WTC11 (cell line): ENCODE results near the gene PGAM1. TPM values are rescaled to one million over a fixed set of nuclear protein-coding genes. Genes with fewer than 3 reads are reported as not detected.

ENCODE experiments used
- ATF2 ChIP-seq: sonication (generic); formaldehyde crosslinking; IDR thresholded peaks from 2 replicates; pipeline ENCODE4 v1.8.1; 2022; ENCODE audit warnings: low read depth, missing genetic modification reagents, borderline replicate concordance
- CREB1 ChIP-seq: sonication (generic); formaldehyde crosslinking; IDR thresholded peaks from 2 replicates; pipeline ENCODE4 v1.8.0; 2023; ENCODE audit warnings: mild to moderate bottlenecking, missing genetic modification reagents
- ELF4 ChIP-seq: sonication (generic); formaldehyde crosslinking; IDR thresholded peaks from 2 replicates; pipeline ENCODE4 v1.8.1; 2022; ENCODE audit warnings: low read depth, mild to moderate bottlenecking, moderate library complexity, missing genetic modification reagents
- ERG ChIP-seq: fragments of 250-450 bp; sonication (Bioruptor Pico); IDR thresholded peaks from 2 replicates; pipeline ENCODE4 v1.8.0; 2021; ENCODE audit warnings: mild to moderate bottlenecking
- GABPB1 ChIP-seq: sonication (generic); formaldehyde crosslinking; IDR thresholded peaks from 2 replicates; pipeline ENCODE4 v1.8.1; 2023; ENCODE audit warnings: mild to moderate bottlenecking, missing genetic modification reagents
- GRHL2 ChIP-seq: fragments of 250-450 bp; sonication (Bioruptor Pico); IDR thresholded peaks from 2 replicates; pipeline ENCODE4 v1.8.0; 2022; ENCODE audit warnings: mild to moderate bottlenecking, moderate library complexity; ENCODE audit not compliant: insufficient replicate concordance, severe bottlenecking
- GTF2I ChIP-seq: fragments of 250-450 bp; sonication (Bioruptor Pico); conservative IDR thresholded peaks from 2 replicates; pipeline ENCODE4 v1.4.0; 2021; ENCODE audit warnings: mild to moderate bottlenecking
- HMGXB4 ChIP-seq: sonication (generic); formaldehyde crosslinking; IDR thresholded peaks from 2 replicates; pipeline ENCODE4 v1.8.1; 2023; ENCODE audit warnings: mild to moderate bottlenecking, moderate library complexity, missing genetic modification reagents
- NFATC4 ChIP-seq: fragments of 250-450 bp; sonication (Bioruptor Pico); IDR thresholded peaks from 2 replicates; pipeline ENCODE4 v1.9.0; 2021; ENCODE audit warnings: mild to moderate bottlenecking
- NR1H2 ChIP-seq: sonication (generic); formaldehyde crosslinking; IDR thresholded peaks from 2 replicates; pipeline ENCODE4 v1.9.0; 2021; ENCODE audit warnings: mild to moderate bottlenecking, moderate library complexity, missing genetic modification reagents
- PREB ChIP-seq: sonication (generic); formaldehyde crosslinking; IDR thresholded peaks from 2 replicates; pipeline ENCODE4 v1.8.1; 2022; ENCODE audit warnings: mild to moderate bottlenecking, missing genetic modification reagents, moderate library complexity, borderline replicate concordance
- RORB ChIP-seq: fragments of 250-450 bp; sonication (Bioruptor Pico); IDR thresholded peaks from 2 replicates; pipeline ENCODE4 v1.9.0; 2021; ENCODE audit warnings: mild to moderate bottlenecking
- STAT6 ChIP-seq: sonication (generic); formaldehyde crosslinking; conservative IDR thresholded peaks from 2 replicates; pipeline ENCODE4 v1.8.1; 2023; ENCODE audit warnings: mild to moderate bottlenecking, low read depth, missing genetic modification reagents, moderate library complexity
- USF1 ChIP-seq: sonication (generic); formaldehyde crosslinking; IDR thresholded peaks from 2 replicates; pipeline ENCODE4 v1.8.0; 2022; ENCODE audit warnings: mild to moderate bottlenecking, missing genetic modification reagents
- USF2 ChIP-seq: sonication (generic); formaldehyde crosslinking; IDR thresholded peaks from 2 replicates; pipeline ENCODE4 v1.8.1; 2023; ENCODE audit warnings: mild to moderate bottlenecking, missing genetic modification reagents, moderate library complexity
- ZBTB43 ChIP-seq: sonication (generic); formaldehyde crosslinking; IDR thresholded peaks from 2 replicates; pipeline ENCODE4 v1.8.1; 2023; ENCODE audit warnings: mild to moderate bottlenecking, missing genetic modification reagents
- ZNF425 ChIP-seq: fragments of 250-450 bp; sonication (Bioruptor Pico); conservative IDR thresholded peaks from 2 replicates; pipeline ENCODE4 v1.9.0; 2021; ENCODE audit warnings: mild to moderate bottlenecking
- ZNF532 ChIP-seq: fragments of 250-450 bp; sonication (Bioruptor Pico); IDR thresholded peaks from 2 replicates; pipeline ENCODE4 v1.9.0; 2021; ENCODE audit warnings: mild to moderate bottlenecking, borderline replicate concordance
- total RNA-seq: library from RNA; stranded (reverse); gene quantifications from 3 replicates; pipeline ENCODE4 v1.2.3, GENCODE V29; 2021

Gene PGAM1
- total RNA-seq, 1 experiment from 2014 or later = 833 TPM

GRCh38 chr10:97445722-97446639 lies 20.0 kb downstream of the PGAM1 start, which contains the start of the genes EXOSC1 and ZDHHC16 (continued):
- TF ChIP-seq ZBTB43 (CRISPR knock-in tag) (no peak), HMGXB4 (CRISPR knock-in tag) (peak; percentile 53; the same call in 1 of the 2 replicates), ZNF425 (CRISPR knock-in tag) (no peak), NFATC4 (no peak), ELF4 (CRISPR knock-in tag) (no peak), GABPB1 (0 out of 2 replicates have a peak, but pooled peaks have one; percentile 16), ZNF532 (CRISPR knock-in tag) (no peak), USF2 (peak; percentile 78), STAT6 (CRISPR knock-in tag) (no peak), RORB (CRISPR knock-in tag) (no peak), PREB (CRISPR knock-in tag) (no peak), ERG (CRISPR knock-in tag) (no peak), GRHL2 (CRISPR knock-in tag) (no peak), CREB1 (no peak), ATF2 (CRISPR knock-in tag) (no peak), NR1H2 (no peak), GTF2I (CRISPR knock-in tag) (no peak), USF1 (CRISPR knock-in tag) (peak; percentile 49; the same call in 1 of the 2 replicates)
